Calu3 (cell line): ENCODE data around the gene UBE2E3. TPM values are rescaled to one million over a fixed set of nuclear protein-coding genes. Genes with fewer than 3 reads are reported as not detected.

ENCODE experiments used
- BruUV-seq: library from RNA; stranded (reverse); fragments of 400-500 nt; replicated peaks from 2 replicates; lab custom pipeline; 2021; lab: Mats Ljungman, UMichigan
- CTCF ChIA-PET: fragments of 300-600 bp; sonication (Branson Sonifier 250); formaldehyde crosslinking; loops from one replicate; lab custom pipeline; 2022; ENCODE audit warnings: antibody characterized with exemption; lab: Charles Lee
- DNase-seq: peaks from one replicate; pipeline ENCODE4 v3.0.0; 2022
- H3K27ac Mint-ChIP-seq: one replicate; pipeline ENCODE4 v1.8.0; 2022; ENCODE audit warnings: mixed read lengths; ENCODE audit not compliant: unreplicated experiment
- H3K27me3 Mint-ChIP-seq: one replicate; pipeline ENCODE4 v1.8.0; 2022; ENCODE audit warnings: mixed read lengths; ENCODE audit not compliant: unreplicated experiment
- H3K36me3 Mint-ChIP-seq: one replicate; pipeline ENCODE4 v1.8.0; 2022; ENCODE audit warnings: mild to moderate bottlenecking, moderate library complexity, mixed read lengths; ENCODE audit not compliant: insufficient read depth, unreplicated experiment
- H3K4me1 Mint-ChIP-seq: one replicate; pipeline ENCODE4 v1.8.0; 2022; ENCODE audit warnings: mild to moderate bottlenecking, low read depth, mixed read lengths; ENCODE audit not compliant: unreplicated experiment
- H3K4me3 Mint-ChIP-seq: one replicate; pipeline ENCODE4 v1.8.0; 2022; ENCODE audit warnings: mild to moderate bottlenecking, low read depth, moderate library complexity, mixed read lengths; ENCODE audit not compliant: unreplicated experiment
- H3K9me3 Mint-ChIP-seq: one replicate; pipeline ENCODE4 v1.8.0; 2022; ENCODE audit warnings: low read depth, mixed read lengths; ENCODE audit not compliant: unreplicated experiment
- intact Hi-C: fragments of 100-400 bp; cut with micrococcal nuclease; formaldehyde crosslinking; loops from one replicate; pipeline ENCODE4 v1.10.0; 2022; ENCODE audit not compliant: unreplicated experiment
- total RNA-seq: library from RNA; stranded (reverse); gene quantifications from 2 replicates; pipeline ENCODE4 v1.2.3, GENCODE V29; 2022
- TF ChIP-seq, protein P1 (sequence below): fragments of 200-600 bp; IDR thresholded peaks from one replicate; pipeline ENCODE4 v1.8.0; 2022; ENCODE audit warnings: antibody characterized with exemption; ENCODE audit not compliant: unreplicated experiment

The UBE2E3 gene
- total RNA-seq, 1 experiment from 2014 or later: 64.3 TPM

GRCh38 chr2:180949896-180950295 is 30.5 kb upstream of the UBE2E3 start:
- no TSS peak for BruUV-seq
- intact Hi-C loops: no loop called here
- no peaks in the 10 kb centered on the region for H3K27me3 Mint-ChIP-seq

DNA sequence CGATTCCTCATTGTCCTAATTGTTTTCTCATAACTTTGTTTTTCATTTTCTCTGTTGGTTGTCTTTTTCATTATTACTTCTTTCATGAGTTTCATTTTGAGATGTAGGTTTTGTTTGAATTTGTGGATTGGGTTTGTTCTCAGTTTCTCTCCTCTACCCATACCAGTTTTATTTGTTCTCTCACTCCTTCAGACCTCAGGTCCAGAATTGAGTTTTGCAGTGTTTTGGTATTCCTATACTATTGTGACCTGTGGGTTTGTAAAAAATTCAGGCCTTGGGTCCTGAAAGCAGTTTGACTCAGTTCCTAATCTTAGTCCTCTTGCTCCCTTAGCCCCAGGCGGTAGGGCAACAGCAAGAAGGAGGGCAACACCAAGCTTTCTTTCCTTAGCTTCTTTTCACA is 28.3 kb upstream of the UBE2E3 start:
- TF ChIP-seq, protein P1, sequence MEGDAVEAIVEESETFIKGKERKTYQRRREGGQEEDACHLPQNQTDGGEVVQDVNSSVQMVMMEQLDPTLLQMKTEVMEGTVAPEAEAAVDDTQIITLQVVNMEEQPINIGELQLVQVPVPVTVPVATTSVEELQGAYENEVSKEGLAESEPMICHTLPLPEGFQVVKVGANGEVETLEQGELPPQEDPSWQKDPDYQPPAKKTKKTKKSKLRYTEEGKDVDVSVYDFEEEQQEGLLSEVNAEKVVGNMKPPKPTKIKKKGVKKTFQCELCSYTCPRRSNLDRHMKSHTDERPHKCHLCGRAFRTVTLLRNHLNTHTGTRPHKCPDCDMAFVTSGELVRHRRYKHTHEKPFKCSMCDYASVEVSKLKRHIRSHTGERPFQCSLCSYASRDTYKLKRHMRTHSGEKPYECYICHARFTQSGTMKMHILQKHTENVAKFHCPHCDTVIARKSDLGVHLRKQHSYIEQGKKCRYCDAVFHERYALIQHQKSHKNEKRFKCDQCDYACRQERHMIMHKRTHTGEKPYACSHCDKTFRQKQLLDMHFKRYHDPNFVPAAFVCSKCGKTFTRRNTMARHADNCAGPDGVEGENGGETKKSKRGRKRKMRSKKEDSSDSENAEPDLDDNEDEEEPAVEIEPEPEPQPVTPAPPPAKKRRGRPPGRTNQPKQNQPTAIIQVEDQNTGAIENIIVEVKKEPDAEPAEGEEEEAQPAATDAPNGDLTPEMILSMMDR: no peak
- CTCF ChIA-PET: no interaction called here
- H3K4me1 Mint-ChIP-seq: no peaks in the 10 kb centered on the region

More at GRCh38 chr2:180949896-180950295, 30.5 kb upstream of the UBE2E3 start:
- Mint-ChIP-seq H3K9me3 (no peaks in the 10 kb centered on the region), H3K4me3 (no peak overlapping the region), H3K27ac (no peak overlapping the region), H3K36me3 (no peaks in the 10 kb centered on the region), H3K4me1 (no peaks in the 10 kb centered on the region)
- CTCF ChIA-PET: no interaction called here
- TF ChIP-seq, protein P1: no peak
- DNase-seq: no peak

GRCh38 chr2:180952731-180953336 is 27.6 kb upstream of the UBE2E3 start:
- intact Hi-C loops: no loop called here
- BruUV-seq: no TSS peak
- H3K4me3 Mint-ChIP-seq: no peak overlapping the region
- no peaks in the 10 kb centered on the region for H3K27me3 Mint-ChIP-seq
- no peak overlapping the region for H3K27ac Mint-ChIP-seq
- H3K4me1 Mint-ChIP-seq: no peaks in the 10 kb centered on the region
- TF ChIP-seq, protein P1: no peak
- H3K36me3 Mint-ChIP-seq: no peaks in the 10 kb centered on the region
- CTCF ChIA-PET: no interaction called here
- H3K9me3 Mint-ChIP-seq: no peaks in the 10 kb centered on the region
- no peak for DNase-seq

More for the DNA sequence above, 28.3 kb upstream of the UBE2E3 start:
- Mint-ChIP-seq H3K9me3 (no peaks in the 10 kb centered on the region), H3K36me3 (no peaks in the 10 kb centered on the region), H3K27ac (no peak overlapping the region), H3K4me3 (no peak overlapping the region), H3K27me3 (no peaks in the 10 kb centered on the region)
- intact Hi-C loops: no loop called here
- no TSS peak for BruUV-seq
- no peak for DNase-seq

DNA sequence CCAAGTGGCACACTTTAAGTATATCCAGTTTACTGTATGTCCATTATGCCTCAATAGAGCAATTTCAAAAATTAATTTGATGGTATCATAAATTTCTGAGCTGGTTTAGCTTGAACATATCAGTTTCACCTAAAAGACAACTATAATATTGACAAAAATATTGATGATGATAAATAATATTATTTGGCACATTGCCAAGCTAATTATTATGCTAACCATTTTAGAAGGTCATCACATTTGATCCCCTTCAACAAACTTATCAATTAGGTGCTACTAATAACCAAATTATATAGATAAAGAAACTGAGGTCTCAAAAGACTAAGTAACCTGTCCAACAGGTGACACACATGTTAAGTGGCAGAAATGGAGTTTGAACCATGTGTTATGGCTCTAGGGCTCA is 26.9 kb upstream of the UBE2E3 start:
- TF ChIP-seq, protein P1: no peak
- Mint-ChIP-seq H3K27ac (no peak overlapping the region), H3K27me3 (no peaks in the 10 kb centered on the region), H3K4me3 (no peak overlapping the region), H3K36me3 (no peaks in the 10 kb centered on the region), H3K9me3 (no peaks in the 10 kb centered on the region), H3K4me1 (no peaks in the 10 kb centered on the region)
- intact Hi-C loops: no loop called here
- no peak for DNase-seq
- BruUV-seq: no TSS peak
- CTCF ChIA-PET: no interaction called here
